NCI-H345 treated with DMSO at 0.1 percent for 48 hours (cell line): Measurements from ENCODE around the gene APH1A.
A peak's percentile ranks its signal among the peaks of the same experiment; 100 is the strongest.
"Not testable (repeated sequence)": the region's sequence is repeated elsewhere in the genome, so short reads cannot be mapped to it uniquely, and the experiment has no call there.

Source experiments
- DNase-seq: peaks from one replicate; lab custom pipeline; 2025; ENCODE audit not compliant: unreplicated experiment; lab: John Stamatoyannopoulos, UW

APH1A gene

GRCh38 chr1:150268705-150269403 is at the start of gene APH1A:
APH1A (minus strand) TSS chr1:150269016; CDS start chr1:150268810, 206 bp downstream.
- peak; percentile 99 for DNase-seq

GRCh38 chr1:150314691-150315090 is 45.9 kb upstream of the APH1A start:
- not testable (repeated sequence) for DNase-seq

GRCh38 chr1:150311762-150312161 is 42.9 kb upstream of the APH1A start:
- DNase-seq, result no peak

GRCh38 chr1:150309758-150310508 is 41.1 kb upstream of the APH1A start:
- no peak for DNase-seq

- DNase-seq, result not testable (repeated sequence)
These were observed 39.8 kb upstream of the APH1A start for GRCh38 chr1:150308585-150308984.

GRCh38 chr1:150302902-150303301 is 34.1 kb upstream of the APH1A start:
- no peak for DNase-seq

GRCh38 chr1:150302338-150302737 is 33.5 kb upstream of the APH1A start:
- no peak for DNase-seq

GRCh38 chr1:150299716-150300115 is 30.9 kb upstream of the APH1A start:
- no peak for DNase-seq

GRCh38 chr1:150295476-150295875 is 26.7 kb upstream of the APH1A start:
- no peak for DNase-seq

GRCh38 chr1:150293433-150294253 is 24.8 kb upstream of the APH1A start, which contains the start of gene MRPS21:
MRPS21 (plus strand) TSS chr1:150293861; CDS start chr1:150294367, 506 bp downstream.
- peak; percentile 100 for DNase-seq

- no peak for DNase-seq
These were observed 20.0 kb upstream of the APH1A start for GRCh38 chr1:150288822-150289221.

- no peak for DNase-seq
These were observed 19.6 kb upstream of the APH1A start for GRCh38 chr1:150288382-150288781.

- no peak for DNase-seq
These were observed 14.4 kb upstream of the APH1A start for GRCh38 chr1:150283260-150283659.

- DNase-seq, result no peak
These were observed 13.7 kb upstream of the APH1A start for GRCh38 chr1:150282558-150282958.

GRCh38 chr1:150281758-150282557 is 13.1 kb upstream of the APH1A start, which contains the start of gene CIART:
CIART (plus strand) TSS chr1:150282554; CDS start chr1:150283268, 714 bp downstream.
- peak; percentile 100 for DNase-seq

GRCh38 chr1:150281221-150281757 is 12.5 kb upstream of the APH1A start:
- DNase-seq, result peak; percentile 88

- no peak for DNase-seq
These were observed 11.4 kb upstream of the APH1A start for GRCh38 chr1:150280138-150280707.

GRCh38 chr1:150273311-150273710 is 4.5 kb upstream of the APH1A start:
- DNase-seq, result no peak

GRCh38 chr1:150271291-150271959 is 2.6 kb upstream of the APH1A start:
- no peak for DNase-seq
